ENCODE results near the gene AMN. TPM values are rescaled to one million over a fixed set of nuclear protein-coding genes. Genes with fewer than 3 reads are reported as not detected.

Gene AMN
- total RNA-seq, 1 experiment from 2014 or later: 5.6 TPM

DNA sequence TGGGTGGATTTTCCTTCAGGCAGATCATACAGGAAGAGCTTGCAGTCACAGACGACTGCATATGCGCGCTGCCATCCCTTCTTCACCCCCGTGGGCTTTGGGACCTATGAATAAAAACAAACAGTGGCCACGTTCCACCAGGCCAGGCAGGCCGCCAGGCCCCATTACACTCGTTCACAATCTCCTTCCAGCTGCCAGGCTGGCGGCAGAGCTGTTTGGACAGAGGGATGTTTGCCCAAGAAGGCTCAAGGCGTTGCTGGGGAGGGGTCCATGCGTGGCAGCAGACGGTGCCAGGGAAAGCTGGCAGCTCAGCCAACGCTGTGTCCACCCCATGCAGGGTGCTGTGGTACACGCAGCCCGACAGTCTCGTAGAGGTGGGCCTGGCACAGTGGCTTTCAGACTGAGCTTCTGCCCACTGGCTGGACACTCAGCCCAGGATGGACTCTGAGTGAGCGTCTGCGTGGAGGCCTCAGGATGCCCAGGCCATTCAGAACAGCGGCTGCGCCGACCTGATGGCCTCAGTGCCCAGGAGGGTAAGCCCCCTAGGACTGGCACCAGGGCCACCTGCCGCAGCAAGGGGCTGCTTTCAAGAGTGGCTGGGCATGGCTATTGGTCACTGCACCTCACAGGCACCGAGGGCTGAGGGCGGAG is 27.5 kb downstream of the AMN start:
- no peak overlapping the region for H3K4me3 ChIP-seq (ENCODE audit: low read depth, low read length, poor library complexity, severe bottlenecking)
- TF ChIP-seq, protein P1, sequence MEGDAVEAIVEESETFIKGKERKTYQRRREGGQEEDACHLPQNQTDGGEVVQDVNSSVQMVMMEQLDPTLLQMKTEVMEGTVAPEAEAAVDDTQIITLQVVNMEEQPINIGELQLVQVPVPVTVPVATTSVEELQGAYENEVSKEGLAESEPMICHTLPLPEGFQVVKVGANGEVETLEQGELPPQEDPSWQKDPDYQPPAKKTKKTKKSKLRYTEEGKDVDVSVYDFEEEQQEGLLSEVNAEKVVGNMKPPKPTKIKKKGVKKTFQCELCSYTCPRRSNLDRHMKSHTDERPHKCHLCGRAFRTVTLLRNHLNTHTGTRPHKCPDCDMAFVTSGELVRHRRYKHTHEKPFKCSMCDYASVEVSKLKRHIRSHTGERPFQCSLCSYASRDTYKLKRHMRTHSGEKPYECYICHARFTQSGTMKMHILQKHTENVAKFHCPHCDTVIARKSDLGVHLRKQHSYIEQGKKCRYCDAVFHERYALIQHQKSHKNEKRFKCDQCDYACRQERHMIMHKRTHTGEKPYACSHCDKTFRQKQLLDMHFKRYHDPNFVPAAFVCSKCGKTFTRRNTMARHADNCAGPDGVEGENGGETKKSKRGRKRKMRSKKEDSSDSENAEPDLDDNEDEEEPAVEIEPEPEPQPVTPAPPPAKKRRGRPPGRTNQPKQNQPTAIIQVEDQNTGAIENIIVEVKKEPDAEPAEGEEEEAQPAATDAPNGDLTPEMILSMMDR (conservative IDR thresholded peaks at IDR 0.05; ENCODE audit: low read depth, low read length): no peak
- no peak for TF ChIP-seq EZH2 (IDR thresholded peaks at IDR 0.05; ENCODE audit: borderline replicate concordance, low read depth, low read length, poor library complexity, severe bottlenecking)
- ChIA-PET POLR2A (ENCODE audit: low non-redundant PET) (no interaction called here), CTCF (interaction anchor here (0.6 kb wide), 1 partner anchor 129 kb away, joined by 6 read pairs; no protein-coding TSS in a partner anchor)
- DNase-seq (ENCODE audit: low spot score): no peak
- no TSS peak for BruUV-seq (replicated peaks)
- H3K27ac ChIP-seq (ENCODE audit: low read depth, low read length, poor library complexity, severe bottlenecking): no peak overlapping the region
- H3K36me3 ChIP-seq (ENCODE audit: insufficient read depth, low read length, poor library complexity, severe bottlenecking): peaks cover 64% of the 10 kb centered on the region
- no peaks in the 10 kb centered on the region for H3K27me3 ChIP-seq (replicated peaks; ENCODE audit: insufficient read depth, low read depth, low read length, poor library complexity)
- H3K4me1 ChIP-seq (ENCODE audit: insufficient read depth, low read length, poor library complexity, severe bottlenecking): peaks cover 20% of the 10 kb centered on the region
- H3K9me3 ChIP-seq (ENCODE audit: low read depth, low read length, poor library complexity, severe bottlenecking): no peaks in the 10 kb centered on the region
- intact Hi-C loops (cut with micrococcal nuclease; ENCODE audit: unreplicated experiment): no loop called here

DNA sequence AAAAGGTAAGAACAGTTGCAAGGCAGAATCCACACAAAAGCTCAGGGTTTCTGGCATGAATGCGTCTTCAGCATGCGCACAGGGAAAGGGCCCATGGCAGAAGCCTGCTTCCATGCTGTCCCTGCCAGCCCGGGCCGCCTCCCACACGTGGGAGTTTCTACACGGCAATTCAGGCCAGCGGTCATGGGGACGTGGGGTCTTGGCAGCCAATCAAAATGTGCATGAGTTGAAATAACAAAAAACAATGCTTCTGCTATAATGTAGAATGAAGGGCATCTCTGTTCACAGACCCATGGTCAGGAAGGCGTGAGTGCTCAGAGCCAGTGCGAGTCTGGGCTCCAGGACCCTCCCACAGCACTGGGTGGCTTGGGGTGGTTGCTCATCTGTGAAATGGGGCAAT is 28.6 kb downstream of the AMN start:
- H3K36me3 ChIP-seq (ENCODE audit: insufficient read depth, low read length, poor library complexity, severe bottlenecking): peaks cover 63% of the 10 kb centered on the region
- intact Hi-C loops (cut with micrococcal nuclease; ENCODE audit: unreplicated experiment): no loop called here

DNA sequence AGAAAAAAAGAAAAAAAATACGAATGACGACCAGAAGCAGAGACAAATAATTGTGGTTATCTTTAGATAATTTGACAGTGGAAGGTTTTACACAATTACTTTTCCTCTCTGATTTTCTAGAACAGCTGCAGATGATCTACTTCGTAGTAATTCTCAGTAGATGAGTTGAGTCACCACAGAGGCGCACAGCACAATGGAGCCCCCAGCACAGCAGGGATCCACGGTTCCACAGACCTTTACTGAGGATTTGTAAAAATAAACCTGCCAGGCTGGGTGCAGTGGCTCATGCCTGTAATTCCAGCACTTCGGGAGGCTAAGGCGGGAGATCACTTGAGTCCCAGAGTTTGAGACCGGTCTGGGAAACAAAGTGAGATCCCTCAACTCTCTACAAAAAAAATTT is 29.3 kb downstream of the AMN start:
- Histone ChIP-seq H3K36me3 (ENCODE audit: insufficient read depth, low read length, poor library complexity, severe bottlenecking) (peaks cover 58% of the 10 kb centered on the region), H3K4me1 (ENCODE audit: insufficient read depth, low read length, poor library complexity, severe bottlenecking) (peaks cover 16% of the 10 kb centered on the region), H3K27ac (ENCODE audit: low read depth, low read length, poor library complexity, severe bottlenecking) (peak overlapping the region; percentile 61), H3K4me3 (ENCODE audit: low read depth, low read length, poor library complexity, severe bottlenecking) (no peak overlapping the region), H3K9me3 (ENCODE audit: low read depth, low read length, poor library complexity, severe bottlenecking) (no peaks in the 10 kb centered on the region), H3K27me3 (replicated peaks; ENCODE audit: insufficient read depth, low read depth, low read length, poor library complexity) (no peaks in the 10 kb centered on the region)
- BruUV-seq (replicated peaks): no TSS peak
- ChIA-PET POLR2A (ENCODE audit: low non-redundant PET) (no interaction called here), CTCF (interaction anchor here (0.7 kb wide), 1 partner anchor 49 kb away, joined by 3 read pairs; no protein-coding TSS in a partner anchor)
- peak; percentile 78 for DNase-seq (ENCODE audit: low spot score)
- TF ChIP-seq EZH2 (IDR thresholded peaks at IDR 0.05; ENCODE audit: borderline replicate concordance, low read depth, low read length, poor library complexity, severe bottlenecking): no peak
- TF ChIP-seq, protein P1 (conservative IDR thresholded peaks at IDR 0.05; ENCODE audit: low read depth, low read length): no peak
- intact Hi-C loops (cut with micrococcal nuclease; ENCODE audit: unreplicated experiment): no loop called here

More for the DNA sequence above, 28.6 kb downstream of the AMN start:
- no peak for TF ChIP-seq EZH2 (IDR thresholded peaks at IDR 0.05; ENCODE audit: borderline replicate concordance, low read depth, low read length, poor library complexity, severe bottlenecking)
- TF ChIP-seq, protein P1 (conservative IDR thresholded peaks at IDR 0.05; ENCODE audit: low read depth, low read length): no peak
- no TSS peak for BruUV-seq (replicated peaks)
- no peaks in the 10 kb centered on the region for H3K27me3 ChIP-seq (replicated peaks; ENCODE audit: insufficient read depth, low read depth, low read length, poor library complexity)
- H3K9me3 ChIP-seq (ENCODE audit: low read depth, low read length, poor library complexity, severe bottlenecking): no peaks in the 10 kb centered on the region
- H3K27ac ChIP-seq (ENCODE audit: low read depth, low read length, poor library complexity, severe bottlenecking): peak overlapping the region; percentile 61
- peaks cover 20% of the 10 kb centered on the region for H3K4me1 ChIP-seq (ENCODE audit: insufficient read depth, low read length, poor library complexity, severe bottlenecking)
- CTCF ChIA-PET: no interaction called here
- POLR2A ChIA-PET (ENCODE audit: low non-redundant PET): no interaction called here
- DNase-seq (ENCODE audit: low spot score): no peak
- H3K4me3 ChIP-seq (ENCODE audit: low read depth, low read length, poor library complexity, severe bottlenecking): no peak overlapping the region

All from A673 (cell line).